ENCODE measurements around the gene HMCN2.

HMCN2 gene

DNA sequence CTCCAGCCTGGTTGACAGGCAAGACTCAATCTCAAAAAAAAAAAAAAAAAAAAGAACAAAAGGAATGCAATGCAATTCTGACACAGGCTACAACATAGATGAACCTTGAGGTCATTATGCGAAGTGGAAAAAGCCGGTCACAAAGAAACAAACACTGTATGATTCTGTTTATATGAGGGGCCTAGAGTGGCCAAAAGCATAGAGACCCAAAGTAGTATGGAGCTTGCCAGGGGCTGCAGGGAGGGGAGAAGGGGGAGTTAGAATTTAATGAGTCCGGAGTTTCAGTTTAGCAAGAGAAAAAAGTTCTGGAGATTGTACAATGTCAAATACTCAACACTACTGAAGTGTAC, 146.0 kb downstream of the HMCN2 start:
- no peaks in the 10 kb centered on the region for H3K27me3 ChIP-seq (ENCODE audit: insufficient read depth, low read length, poor library complexity, severe bottlenecking)
- H3F3A ChIP-seq (ENCODE audit: low read depth), result no peaks in the 10 kb centered on the region
- H3K4me2 ChIP-seq (ENCODE audit: low read depth, low read length, poor library complexity, severe bottlenecking), result no peak overlapping the region
- no peaks in the 10 kb centered on the region for H3K36me3 ChIP-seq (ENCODE audit: insufficient read depth, low read length)
- no peak for TF ChIP-seq EZH2phosphoT487 (IDR thresholded peaks at IDR 0.05; ENCODE audit: borderline replicate concordance)
- TF ChIP-seq, protein P1, sequence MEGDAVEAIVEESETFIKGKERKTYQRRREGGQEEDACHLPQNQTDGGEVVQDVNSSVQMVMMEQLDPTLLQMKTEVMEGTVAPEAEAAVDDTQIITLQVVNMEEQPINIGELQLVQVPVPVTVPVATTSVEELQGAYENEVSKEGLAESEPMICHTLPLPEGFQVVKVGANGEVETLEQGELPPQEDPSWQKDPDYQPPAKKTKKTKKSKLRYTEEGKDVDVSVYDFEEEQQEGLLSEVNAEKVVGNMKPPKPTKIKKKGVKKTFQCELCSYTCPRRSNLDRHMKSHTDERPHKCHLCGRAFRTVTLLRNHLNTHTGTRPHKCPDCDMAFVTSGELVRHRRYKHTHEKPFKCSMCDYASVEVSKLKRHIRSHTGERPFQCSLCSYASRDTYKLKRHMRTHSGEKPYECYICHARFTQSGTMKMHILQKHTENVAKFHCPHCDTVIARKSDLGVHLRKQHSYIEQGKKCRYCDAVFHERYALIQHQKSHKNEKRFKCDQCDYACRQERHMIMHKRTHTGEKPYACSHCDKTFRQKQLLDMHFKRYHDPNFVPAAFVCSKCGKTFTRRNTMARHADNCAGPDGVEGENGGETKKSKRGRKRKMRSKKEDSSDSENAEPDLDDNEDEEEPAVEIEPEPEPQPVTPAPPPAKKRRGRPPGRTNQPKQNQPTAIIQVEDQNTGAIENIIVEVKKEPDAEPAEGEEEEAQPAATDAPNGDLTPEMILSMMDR (conservative IDR thresholded peaks at IDR 0.05; ENCODE audit: low read length), result no peak
- no peaks in the 10 kb centered on the region for H3K9me3 ChIP-seq (ENCODE audit: insufficient read depth, low read depth, low read length)
- H2AFZ ChIP-seq (ENCODE audit: low read length), result no peak overlapping the region
- H4K20me1 ChIP-seq (ENCODE audit: insufficient read depth, low read length, poor library complexity, severe bottlenecking), result no peaks in the 10 kb centered on the region
- no peak overlapping the region for H3K4me3 ChIP-seq (ENCODE audit: low read length, poor library complexity, severe bottlenecking)
- no peaks in the 10 kb centered on the region for H3K79me2 ChIP-seq (ENCODE audit: insufficient read depth, low read length)
- H3K9me2 ChIP-seq (replicated peaks; ENCODE audit: low read depth, low read length), result no peaks in the 10 kb centered on the region
- H3K4me1 ChIP-seq (ENCODE audit: insufficient read depth, low read length, poor library complexity, severe bottlenecking), result no peaks in the 10 kb centered on the region
- H3K9ac ChIP-seq (ENCODE audit: low read depth, low read length, poor library complexity, severe bottlenecking), result no peak overlapping the region

DNA sequence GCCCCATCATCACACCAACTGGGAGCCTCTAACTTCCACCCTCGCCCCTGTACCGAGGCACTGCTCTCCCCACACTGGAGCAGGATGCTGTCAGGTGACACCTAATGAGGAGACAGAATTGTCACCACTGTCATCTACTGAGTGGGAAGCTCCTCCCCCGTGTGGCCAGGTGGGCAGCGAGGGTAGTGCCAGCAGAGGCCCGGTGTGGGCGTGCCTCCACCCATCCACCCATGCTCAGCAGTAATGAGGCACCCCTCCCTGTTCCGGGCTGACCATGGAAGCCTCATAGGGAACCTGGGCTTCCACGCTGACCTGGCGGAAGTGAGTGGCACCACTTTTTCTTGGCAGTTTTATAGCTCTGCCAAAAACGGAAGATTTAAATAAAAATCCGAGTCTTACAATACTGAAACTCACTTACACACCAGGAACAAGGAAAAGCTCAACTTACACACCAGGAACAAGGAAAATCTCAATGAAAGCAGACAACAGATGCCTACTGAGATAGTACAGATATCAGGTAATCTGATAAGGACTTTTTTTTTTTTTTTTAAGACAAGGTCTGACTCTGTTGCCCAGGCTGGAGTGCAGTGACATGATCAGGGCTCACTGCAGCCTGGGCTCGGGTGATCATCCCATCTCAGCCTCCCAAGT, 148.6 kb downstream of the HMCN2 start:
- H3K36me3 ChIP-seq (ENCODE audit: insufficient read depth, low read length), result no peaks in the 10 kb centered on the region
- H3F3A ChIP-seq (ENCODE audit: low read depth), result no peaks in the 10 kb centered on the region
- no peaks in the 10 kb centered on the region for H3K4me1 ChIP-seq (ENCODE audit: insufficient read depth, low read length, poor library complexity, severe bottlenecking)
- H3K4me3 ChIP-seq (ENCODE audit: low read length, poor library complexity, severe bottlenecking), result no peak overlapping the region
- no peaks in the 10 kb centered on the region for H3K27me3 ChIP-seq (ENCODE audit: insufficient read depth, low read length, poor library complexity, severe bottlenecking)
- no peaks in the 10 kb centered on the region for H3K9me3 ChIP-seq (ENCODE audit: insufficient read depth, low read depth, low read length)
- H2AFZ ChIP-seq (ENCODE audit: low read length), result no peak overlapping the region
- no peaks in the 10 kb centered on the region for H4K20me1 ChIP-seq (ENCODE audit: insufficient read depth, low read length, poor library complexity, severe bottlenecking)
- no peak overlapping the region for H3K4me2 ChIP-seq (ENCODE audit: low read depth, low read length, poor library complexity, severe bottlenecking)
- TF ChIP-seq, protein P1 (conservative IDR thresholded peaks at IDR 0.05; ENCODE audit: low read length), result no peak
- TF ChIP-seq EZH2phosphoT487 (IDR thresholded peaks at IDR 0.05; ENCODE audit: borderline replicate concordance), result no peak
- no peak overlapping the region for H3K9ac ChIP-seq (ENCODE audit: low read depth, low read length, poor library complexity, severe bottlenecking)
- H3K79me2 ChIP-seq (ENCODE audit: insufficient read depth, low read length), result no peaks in the 10 kb centered on the region
- H3K9me2 ChIP-seq (replicated peaks; ENCODE audit: low read depth, low read length), result no peaks in the 10 kb centered on the region

GRCh38 chr9:130414910-130415746, 149.6 kb downstream of the HMCN2 start:
- TF ChIP-seq EZH2phosphoT487 (IDR thresholded peaks at IDR 0.05; ENCODE audit: borderline replicate concordance), result no peak
- TF ChIP-seq, protein P1 (conservative IDR thresholded peaks at IDR 0.05; ENCODE audit: low read length), result no peak

More at GRCh38 chr9:130414910-130415746, 149.6 kb downstream of the HMCN2 start:
- no peaks in the 10 kb centered on the region for H3F3A ChIP-seq (ENCODE audit: low read depth)
- no peaks in the 10 kb centered on the region for H4K20me1 ChIP-seq (ENCODE audit: insufficient read depth, low read length, poor library complexity, severe bottlenecking)
- H3K9me2 ChIP-seq (replicated peaks; ENCODE audit: low read depth, low read length), result no peaks in the 10 kb centered on the region
- no peak overlapping the region for H3K4me2 ChIP-seq (ENCODE audit: low read depth, low read length, poor library complexity, severe bottlenecking)
- H3K79me2 ChIP-seq (ENCODE audit: insufficient read depth, low read length), result no peaks in the 10 kb centered on the region
- no peaks in the 10 kb centered on the region for H3K36me3 ChIP-seq (ENCODE audit: insufficient read depth, low read length)
- H3K27me3 ChIP-seq (ENCODE audit: insufficient read depth, low read length, poor library complexity, severe bottlenecking), result no peaks in the 10 kb centered on the region
- no peak overlapping the region for H2AFZ ChIP-seq (ENCODE audit: low read length)
- H3K4me3 ChIP-seq (ENCODE audit: low read length, poor library complexity, severe bottlenecking), result no peak overlapping the region
- no peaks in the 10 kb centered on the region for H3K9me3 ChIP-seq (ENCODE audit: insufficient read depth, low read depth, low read length)
- no peak overlapping the region for H3K9ac ChIP-seq (ENCODE audit: low read depth, low read length, poor library complexity, severe bottlenecking)
- H3K4me1 ChIP-seq (ENCODE audit: insufficient read depth, low read length, poor library complexity, severe bottlenecking), result no peaks in the 10 kb centered on the region
